ENCODE data around the gene EEF1AKMT3.

EEF1AKMT3 gene

GRCh38 chr12:57751788-57752667 lies 20.4 kb upstream of the EEF1AKMT3 start, which contains the start of gene CDK4:
Gene CDK4 (minus strand): TSS chr12:57752310. CDS start chr12:57751717, 593 bp downstream.
- peak; percentile 99 for DNase-seq

DNA sequence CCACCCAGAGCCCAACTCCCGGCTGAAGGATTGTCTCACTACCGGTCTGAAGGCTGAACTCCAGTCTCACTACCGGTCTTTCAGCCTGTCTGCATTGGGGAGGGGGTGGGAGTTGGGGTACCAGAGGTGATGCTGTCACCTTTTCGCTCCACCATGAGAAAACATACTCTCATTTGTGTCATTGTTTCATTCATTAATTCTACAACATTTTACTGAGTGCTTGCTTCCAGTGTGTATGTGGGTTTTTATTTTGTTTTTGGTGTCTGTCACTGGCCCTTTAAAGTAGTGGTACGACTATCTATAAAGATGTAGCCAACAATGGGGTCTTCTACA lies 19.8 kb upstream of the EEF1AKMT3 start:
- DNase-seq: no peak

GRCh38 chr12:57753756-57754337 lies 18.6 kb upstream of the EEF1AKMT3 start:
- no peak for DNase-seq

GRCh38 chr12:57754411-57755193 lies 17.8 kb upstream of the EEF1AKMT3 start, which contains the start of gene MARCHF9:
Gene MARCHF9 (plus strand): TSS chr12:57755103. CDS start chr12:57755529, 426 bp downstream.
- DNase-seq: peak; percentile 83

DNA sequence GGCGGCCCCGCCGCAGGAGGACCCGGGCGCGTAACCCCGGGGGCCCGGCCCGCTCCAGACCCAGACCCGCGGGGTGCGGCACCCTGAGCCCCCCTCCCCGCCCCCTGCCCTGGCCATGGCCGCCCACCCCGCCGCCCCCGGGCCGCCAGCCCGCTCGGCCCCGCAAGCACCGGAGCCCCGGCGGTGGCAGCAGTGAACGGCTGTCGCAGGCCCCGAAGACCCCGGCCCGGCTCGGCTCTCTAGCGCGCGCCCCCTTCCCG lies 17.3 kb upstream of the EEF1AKMT3 start:
- DNase-seq: no peak

GRCh38 chr12:57755454-57756372 lies 16.7 kb upstream of the EEF1AKMT3 start:
- peak; percentile 36 for DNase-seq

DNA sequence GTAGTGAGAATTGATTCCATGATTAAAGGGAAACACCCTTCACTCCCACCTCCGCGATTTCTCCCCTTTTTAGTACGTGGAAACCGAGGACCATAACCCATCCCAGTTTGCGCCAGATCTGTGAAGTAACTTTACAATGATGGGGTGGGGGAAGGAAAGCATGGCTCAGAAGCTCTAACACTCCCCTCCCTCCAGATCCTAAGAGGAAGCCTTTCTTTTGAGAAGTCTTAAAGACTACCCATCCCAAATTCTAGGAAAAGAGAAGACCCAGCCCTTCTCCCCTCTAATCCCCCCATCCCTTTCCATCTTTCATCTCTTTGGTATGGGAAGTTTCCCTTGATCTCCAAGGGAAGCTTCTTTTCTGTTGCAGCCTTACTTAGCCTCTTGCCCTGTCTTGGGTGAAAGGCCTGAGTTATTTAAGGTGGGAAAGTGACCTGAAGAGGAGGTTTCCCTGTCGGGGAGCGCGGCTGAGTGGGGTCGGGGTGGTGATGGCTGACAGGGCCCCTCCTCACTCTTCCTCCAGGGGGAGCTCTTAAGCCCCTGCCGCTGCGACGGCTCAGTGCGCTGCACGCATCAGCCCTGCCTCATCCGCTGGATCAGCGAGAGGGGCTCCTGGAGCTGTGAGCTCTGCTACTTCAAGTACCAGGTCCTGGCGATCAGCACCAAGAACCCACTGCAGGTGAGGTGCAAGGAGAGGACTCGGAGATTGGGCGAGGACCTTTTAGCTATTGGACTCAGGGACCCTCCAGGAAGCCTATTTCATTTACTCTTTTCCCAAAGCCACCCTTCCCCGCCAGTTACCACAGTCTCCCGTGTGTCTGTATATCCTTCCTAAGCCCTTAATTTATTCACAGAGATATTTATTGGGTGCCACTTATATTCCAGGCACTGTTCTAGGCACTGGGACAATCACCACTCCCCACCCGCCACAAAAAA lies 15.7 kb upstream of the EEF1AKMT3 start:
- DNase-seq: peak; percentile 59

GRCh38 chr12:57757771-57758170 lies 14.6 kb upstream of the EEF1AKMT3 start:
- no peak for DNase-seq

DNA sequence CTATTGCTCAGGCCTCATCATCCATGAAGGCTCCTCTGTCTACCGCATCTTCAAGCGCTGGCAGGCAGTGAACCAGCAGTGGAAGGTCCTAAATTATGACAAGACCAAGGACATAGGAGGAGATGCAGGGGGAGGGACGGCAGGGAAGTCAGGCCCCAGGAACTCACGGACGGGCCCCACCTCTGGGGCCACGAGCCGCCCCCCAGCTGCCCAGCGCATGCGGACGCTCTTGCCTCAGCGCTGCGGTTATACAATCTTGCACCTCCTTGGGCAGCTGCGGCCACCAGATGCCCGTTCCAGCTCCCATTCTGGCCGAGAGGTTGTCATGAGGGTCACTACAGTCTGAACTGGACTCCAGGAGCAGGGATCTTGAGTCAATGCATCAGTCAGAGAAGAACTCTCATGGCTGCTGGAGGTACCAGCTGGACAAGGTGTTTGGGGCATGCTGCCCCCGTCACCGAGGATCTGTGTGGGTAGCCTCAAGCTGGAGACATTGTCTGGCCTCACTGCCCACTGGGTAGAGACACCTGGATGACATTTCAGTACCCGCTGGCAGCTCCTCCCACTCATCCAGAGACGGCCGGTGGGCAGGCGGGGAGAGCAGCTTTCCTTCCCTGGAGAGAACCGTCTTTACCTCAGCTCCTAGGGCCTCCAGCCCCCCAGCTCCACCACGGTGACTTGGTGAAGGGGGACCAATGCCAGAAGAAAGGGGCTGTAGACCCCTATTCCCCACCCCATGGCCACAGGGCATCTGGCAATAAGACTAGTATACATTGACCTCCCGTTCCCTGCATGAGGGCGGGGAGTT lies 13.7 kb upstream of the EEF1AKMT3 start:
- no peak for DNase-seq

DNA sequence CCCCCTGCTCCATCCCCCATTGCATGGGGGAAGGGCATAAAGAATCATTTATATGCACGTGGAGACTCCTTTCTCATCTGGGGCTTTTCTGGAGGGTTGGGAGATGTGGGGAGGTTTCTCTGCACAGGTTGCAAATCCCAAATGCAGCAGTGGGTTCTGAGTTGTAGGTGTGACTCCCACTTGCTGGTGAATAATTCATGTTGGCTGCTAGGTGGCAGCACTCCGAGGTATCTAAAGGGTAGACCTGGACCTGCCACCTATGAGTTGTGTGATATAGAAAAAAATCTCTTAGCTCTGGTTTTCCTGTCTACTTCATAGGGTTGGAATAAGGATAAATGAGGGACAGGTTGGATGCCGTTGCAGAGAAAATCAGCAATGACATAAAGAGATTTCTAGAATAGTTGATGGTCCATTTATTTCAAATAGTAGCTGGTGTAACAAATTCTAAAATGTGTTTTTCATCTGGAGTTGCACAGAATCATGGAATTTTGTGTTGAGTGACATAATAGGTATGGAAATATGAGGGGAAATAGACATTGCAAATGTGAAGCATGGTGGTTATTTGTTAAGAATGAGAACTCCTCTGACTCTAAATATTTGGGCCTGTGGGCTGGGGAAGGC lies 12.9 kb upstream of the EEF1AKMT3 start:
- DNase-seq: no peak

DNA sequence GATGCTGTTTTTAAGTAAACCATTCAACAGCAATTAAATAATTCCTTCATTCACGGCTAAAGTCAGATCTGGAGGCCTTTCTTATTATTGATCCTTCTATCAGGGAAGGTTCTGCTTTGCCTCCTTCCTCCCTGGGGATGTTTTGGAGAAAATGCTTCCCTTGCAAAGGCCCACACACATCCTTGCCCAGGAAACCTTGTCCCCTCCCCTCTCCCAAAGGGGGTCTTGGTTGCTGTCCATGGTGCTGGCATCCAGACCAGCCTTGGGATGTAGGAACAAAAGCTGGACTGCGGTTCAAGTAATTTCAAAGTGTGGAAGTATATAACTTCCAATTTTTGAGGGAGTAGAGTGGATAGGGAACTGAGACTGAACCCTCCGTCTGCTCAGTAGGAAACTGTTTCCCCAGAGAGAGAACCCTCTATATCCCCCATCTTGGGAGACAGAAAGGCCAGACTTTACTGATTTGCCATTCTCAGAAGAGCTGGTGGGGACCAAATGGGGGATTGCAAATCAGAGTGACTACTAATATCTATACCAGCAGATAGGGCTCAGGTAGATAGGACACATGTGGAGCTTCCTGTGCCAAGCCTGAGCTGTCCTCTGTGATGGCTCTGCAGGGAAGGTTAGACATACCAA lies 11.9 kb upstream of the EEF1AKMT3 start:
- no peak for DNase-seq

GRCh38 chr12:57761391-57761998 lies 10.9 kb upstream of the EEF1AKMT3 start:
- no peak for DNase-seq

DNA sequence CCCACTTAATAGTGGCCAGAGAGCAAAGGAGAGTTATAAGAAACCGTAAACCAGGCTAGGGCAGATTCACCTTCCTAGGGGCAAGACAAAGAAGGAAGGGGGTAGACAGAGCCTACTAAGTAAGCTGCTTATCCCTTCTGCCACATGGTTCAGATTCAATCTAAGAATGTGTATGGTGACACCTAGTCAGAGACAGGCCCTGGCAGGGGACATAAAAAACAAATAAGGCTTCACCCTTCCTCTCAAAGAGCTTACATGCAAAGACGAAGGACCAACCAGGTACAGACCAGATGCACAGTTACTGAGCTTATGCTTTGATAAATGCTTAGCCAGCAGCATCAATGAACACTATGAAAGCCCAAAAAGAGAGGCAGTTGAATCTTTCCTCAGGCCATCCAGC lies 10.0 kb upstream of the EEF1AKMT3 start:
- no peak for DNase-seq

GRCh38 chr12:57763881-57764661 lies 8.3 kb upstream of the EEF1AKMT3 start:
- no peak for DNase-seq

GRCh38 chr12:57764662-57765002 lies 7.8 kb upstream of the EEF1AKMT3 start:
- no peak for DNase-seq

DNA sequence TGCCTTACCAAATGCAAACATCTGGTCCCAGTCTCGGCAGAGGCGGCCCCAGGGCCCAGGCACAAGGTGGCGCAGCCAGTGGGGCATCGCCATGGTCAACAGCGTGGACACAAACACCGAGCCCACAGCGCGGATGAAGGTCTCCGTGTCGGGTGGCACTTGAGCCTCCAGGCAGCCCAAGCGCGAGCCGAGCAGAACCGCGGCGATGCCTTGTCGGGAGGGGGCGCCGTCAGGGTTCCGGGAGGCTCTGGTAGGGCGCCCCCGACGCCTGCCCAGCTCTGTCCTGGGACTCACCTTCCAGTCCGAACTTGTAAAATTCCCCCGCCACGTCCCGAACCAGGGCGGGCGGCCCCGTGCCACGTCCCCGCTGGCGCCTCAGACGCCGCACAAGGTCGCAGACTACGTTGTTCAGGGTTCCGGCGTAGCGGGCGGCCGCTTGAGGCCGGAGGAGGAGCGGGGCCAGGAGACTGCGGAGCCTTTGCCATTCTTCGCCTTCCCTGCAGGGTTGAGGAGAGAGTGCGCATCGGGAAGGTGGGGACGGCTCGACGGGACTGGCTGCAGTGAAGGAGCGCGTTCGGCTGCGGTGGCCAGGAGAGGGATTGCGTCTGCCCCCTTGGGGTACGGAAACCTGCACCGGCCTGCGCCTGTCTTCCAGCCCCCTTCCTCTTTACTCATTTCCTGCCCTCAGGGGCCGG lies 7.3 kb upstream of the EEF1AKMT3 start:
- DNase-seq: peak; percentile 41

DNA sequence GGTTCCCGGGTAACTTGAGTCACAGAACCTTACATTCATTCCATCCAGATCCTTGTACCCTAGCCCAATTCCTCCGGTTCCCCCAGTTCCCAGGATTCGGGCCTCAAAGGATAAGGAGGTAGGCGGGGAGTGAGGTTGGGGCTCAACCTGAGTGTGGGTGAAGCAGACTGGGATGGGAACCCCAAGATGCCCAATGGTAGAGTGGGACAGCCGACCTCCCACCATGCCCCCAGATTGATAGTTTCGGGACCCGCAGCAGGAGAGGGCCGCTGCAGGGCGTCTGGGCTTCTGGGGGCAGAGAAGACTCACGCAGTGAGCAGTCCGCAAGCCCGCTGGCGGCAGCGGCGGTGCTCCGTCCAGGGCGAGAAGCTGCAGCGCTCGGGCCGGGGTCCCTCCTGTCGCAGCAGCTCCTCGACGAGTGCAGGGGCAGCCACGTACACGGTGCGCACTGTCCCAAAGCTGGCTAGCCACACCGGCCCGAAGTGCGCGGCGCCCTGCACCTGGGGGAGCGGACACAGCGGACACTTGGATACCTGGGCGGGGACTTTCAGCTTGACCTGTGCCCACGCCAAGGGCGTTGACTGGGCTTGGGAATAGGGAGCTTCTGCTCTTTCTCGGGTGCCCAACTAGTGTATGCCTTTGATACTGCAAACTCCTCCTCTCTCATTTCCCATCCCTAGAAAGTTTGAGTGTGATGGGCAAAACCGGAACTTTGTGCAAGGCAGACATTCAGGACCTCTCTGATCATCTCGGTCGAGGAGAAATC lies 6.5 kb upstream of the EEF1AKMT3 start:
- no peak for DNase-seq

All from activated effector memory CD4-positive, alpha-beta T cell treated with Interleukin-2 at 50 U/mL for 16 hours (primary cell).